ENCODE measurements around the gene TAF11L14. TPM values are rescaled to one million over a fixed set of nuclear protein-coding genes. Genes with fewer than 3 reads are reported as not detected.
"Not testable (repeated sequence)": the region's sequence is repeated elsewhere in the genome, so short reads cannot be mapped to it uniquely, and the experiment has no call there.

TAF11L14 gene
- total and polyA plus RNA-seq, 4 donors = not detected

DNA sequence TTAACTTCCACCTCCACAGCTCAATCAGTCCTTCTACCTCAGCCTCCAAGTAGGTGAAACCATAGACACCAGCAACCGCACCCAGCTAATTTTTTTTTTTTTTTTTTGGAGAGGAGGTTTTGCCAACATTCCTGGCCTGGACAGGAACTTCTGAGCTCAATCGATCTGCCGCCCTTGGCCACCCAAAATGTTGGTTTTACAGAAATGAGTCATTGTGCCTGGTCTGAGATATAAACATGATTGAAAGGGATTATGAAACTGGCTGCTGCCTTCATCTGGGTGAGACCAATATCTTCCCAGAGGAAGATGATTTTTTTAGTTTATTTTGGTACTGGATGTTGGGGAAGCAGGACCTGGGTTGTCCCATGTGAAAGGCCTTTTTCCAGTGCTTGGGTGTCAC lies 14.9 kb upstream of the TAF11L14 start:
- DNase-seq (ENCODE audit: low read depth in 4 of 6, low spot score in 6 of 6) = no peak
- 94% methylated on average over 2 of the region's 3 CpGs for WGBS (ENCODE audit: insufficient coverage)

DNA sequence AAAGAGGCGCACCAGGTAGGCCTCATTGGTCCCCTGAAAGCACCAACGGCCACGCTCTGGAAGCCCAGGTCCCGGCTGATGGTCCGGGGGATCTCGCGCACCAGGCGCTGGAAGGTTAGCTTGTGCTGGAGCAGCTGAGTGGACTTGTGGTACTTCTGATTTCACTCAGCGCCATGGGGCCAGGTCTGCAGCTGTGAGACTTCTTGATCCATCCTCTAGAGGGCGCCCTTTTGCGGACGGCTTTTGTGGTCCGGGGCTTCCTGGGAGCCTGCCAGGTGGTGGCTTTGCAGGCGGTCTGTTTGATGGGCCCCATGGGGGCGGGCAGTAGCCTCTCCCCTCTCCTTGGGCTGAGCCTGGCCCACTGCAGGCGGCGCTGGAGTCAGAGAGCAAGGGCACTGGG lies 13.6 kb upstream of the TAF11L14 start:
- no peaks in the 10 kb centered on the region for H3K4me1 ChIP-seq (ENCODE audit: control insufficient read depth, insufficient read depth, low read length)
- no peak overlapping the region for H3K27ac ChIP-seq (ENCODE audit: low read depth, low read length)
- H3K36me3 ChIP-seq (ENCODE audit: control insufficient read depth, insufficient read depth, low read length) = no peaks in the 10 kb centered on the region
- DNase-seq (ENCODE audit: low read depth in 4 of 6, low spot score in 6 of 6) = no peak
- H3K27me3 ChIP-seq (ENCODE audit: control insufficient read depth, insufficient read depth, low read length) = no peaks in the 10 kb centered on the region
- H3K9me3 ChIP-seq (ENCODE audit: control insufficient read depth, insufficient read depth, low read length) = no peaks in the 10 kb centered on the region
- no peak overlapping the region for H3K4me3 ChIP-seq (ENCODE audit: low read depth, low read length)
- 86% methylated on average over 14 of the region's 17 CpGs for WGBS (ENCODE audit: insufficient coverage)

More for the DNA sequence above, 14.9 kb upstream of the TAF11L14 start:
- Histone ChIP-seq H3K9me3 (ENCODE audit: control insufficient read depth, insufficient read depth, low read length) (no peaks in the 10 kb centered on the region), H3K4me3 (ENCODE audit: low read depth, low read length) (no peak overlapping the region), H3K27me3 (ENCODE audit: control insufficient read depth, insufficient read depth, low read length) (no peaks in the 10 kb centered on the region), H3K4me1 (ENCODE audit: control insufficient read depth, insufficient read depth, low read length) (no peaks in the 10 kb centered on the region), H3K27ac (ENCODE audit: low read depth, low read length) (no peak overlapping the region), H3K36me3 (ENCODE audit: control insufficient read depth, insufficient read depth, low read length) (no peaks in the 10 kb centered on the region)

DNA sequence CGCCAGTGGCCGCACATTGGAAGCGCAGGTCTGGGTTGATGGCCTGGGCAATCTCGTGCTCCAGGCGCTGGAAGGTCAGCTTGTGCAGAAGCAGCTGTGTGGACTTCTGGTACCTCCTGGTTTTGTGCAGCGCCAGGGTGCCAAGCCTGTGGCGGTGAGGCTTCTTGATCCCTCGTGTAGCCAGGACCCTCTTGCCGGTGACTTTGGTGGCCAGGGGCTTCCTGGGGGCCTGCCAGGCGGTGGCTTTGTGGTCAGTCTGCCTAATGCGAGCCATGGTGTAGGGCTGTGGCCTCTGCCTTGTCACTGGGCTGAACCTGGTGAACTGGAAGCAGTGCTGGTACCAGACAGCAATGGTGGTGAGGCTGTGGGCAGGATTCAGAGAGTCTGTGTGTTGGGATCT lies 8.6 kb upstream of the TAF11L14 start:
- H3K4me3 ChIP-seq (ENCODE audit: low read depth, low read length) = no peak overlapping the region
- no peak for DNase-seq (ENCODE audit: low read depth in 4 of 6, low spot score in 6 of 6)
- 97% methylated on average over 10 of the region's 11 CpGs for whole genome bisulfite sequencing (ENCODE audit: insufficient coverage)
- H3K9me3 ChIP-seq (ENCODE audit: control insufficient read depth, insufficient read depth, low read length) = no peaks in the 10 kb centered on the region
- no peak overlapping the region for H3K27ac ChIP-seq (ENCODE audit: low read depth, low read length)
- H3K27me3 ChIP-seq (ENCODE audit: control insufficient read depth, insufficient read depth, low read length) = no peaks in the 10 kb centered on the region
- H3K4me1 ChIP-seq (ENCODE audit: control insufficient read depth, insufficient read depth, low read length) = no peaks in the 10 kb centered on the region
- H3K36me3 ChIP-seq (ENCODE audit: control insufficient read depth, insufficient read depth, low read length) = no peaks in the 10 kb centered on the region

DNA sequence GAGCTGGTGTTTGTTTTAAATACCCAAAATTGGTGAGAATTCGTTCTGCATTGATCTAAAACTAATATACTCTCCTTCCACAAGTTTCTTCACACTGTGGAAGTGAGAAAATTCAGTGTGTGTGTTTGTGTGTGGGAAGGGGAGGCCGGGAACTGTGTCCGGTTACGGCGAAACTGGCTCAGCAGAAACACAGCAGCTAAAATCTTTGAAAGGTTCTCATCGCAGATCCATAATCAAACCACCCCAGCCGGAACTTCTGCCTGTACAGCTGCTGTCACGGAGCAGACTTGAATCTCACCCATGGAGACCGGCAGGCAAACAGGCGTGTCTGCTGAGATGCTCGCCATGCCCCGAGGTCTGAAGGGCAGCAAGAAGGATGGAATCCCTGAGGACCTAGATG lies 2.5 kb upstream of the TAF11L14 start, which contains the start of gene TAF11L13:
Gene TAF11L13 (plus strand): TSS at position 301 of the 400 bp plus-strand sequence.
- H3K9me3 ChIP-seq (ENCODE audit: control insufficient read depth, insufficient read depth, low read length); H3K27ac ChIP-seq (ENCODE audit: low read depth, low read length); H3K4me3 ChIP-seq (ENCODE audit: low read depth, low read length); H3K36me3 ChIP-seq (ENCODE audit: control insufficient read depth, insufficient read depth, low read length); H3K27me3 ChIP-seq (ENCODE audit: control insufficient read depth, insufficient read depth, low read length); DNase-seq (ENCODE audit: low read depth in 4 of 6, low spot score in 6 of 6); H3K4me1 ChIP-seq (ENCODE audit: control insufficient read depth, insufficient read depth, low read length): not testable (repeated sequence)
- WGBS (ENCODE audit: insufficient coverage) = no CpG with 5 or more reads among the region's 12 CpGs

DNA sequence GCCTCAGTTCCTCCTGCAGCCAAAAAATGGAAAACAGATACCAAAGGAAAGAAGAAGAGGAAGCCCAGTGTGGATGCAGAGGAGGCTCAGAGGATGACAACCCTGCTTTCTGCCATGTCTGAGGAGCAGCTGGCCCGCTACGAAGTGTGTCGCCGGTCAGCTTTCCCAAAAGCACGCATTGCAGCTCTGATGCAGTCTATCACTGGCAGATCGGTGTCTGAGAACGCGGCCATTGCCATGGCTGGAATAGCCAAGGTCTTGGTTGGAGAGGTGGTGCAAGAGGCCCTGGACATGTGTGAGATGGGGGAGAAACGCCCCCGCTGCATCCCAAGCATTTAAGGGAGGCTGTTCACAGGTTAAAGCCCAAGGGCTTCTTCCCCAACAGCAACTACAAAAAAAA lies 15.0 kb downstream of the TAF11L14 start:
- not testable (repeated sequence) for H3K27me3 ChIP-seq (ENCODE audit: control insufficient read depth, insufficient read depth, low read length); H3K27ac ChIP-seq (ENCODE audit: low read depth, low read length); H3K4me3 ChIP-seq (ENCODE audit: low read depth, low read length); H3K36me3 ChIP-seq (ENCODE audit: control insufficient read depth, insufficient read depth, low read length); H3K4me1 ChIP-seq (ENCODE audit: control insufficient read depth, insufficient read depth, low read length); H3K9me3 ChIP-seq (ENCODE audit: control insufficient read depth, insufficient read depth, low read length); DNase-seq (ENCODE audit: low read depth in 4 of 6, low spot score in 6 of 6)
- WGBS (ENCODE audit: insufficient coverage) = 93% methylated on average over 8 of the region's 10 CpGs

DNA sequence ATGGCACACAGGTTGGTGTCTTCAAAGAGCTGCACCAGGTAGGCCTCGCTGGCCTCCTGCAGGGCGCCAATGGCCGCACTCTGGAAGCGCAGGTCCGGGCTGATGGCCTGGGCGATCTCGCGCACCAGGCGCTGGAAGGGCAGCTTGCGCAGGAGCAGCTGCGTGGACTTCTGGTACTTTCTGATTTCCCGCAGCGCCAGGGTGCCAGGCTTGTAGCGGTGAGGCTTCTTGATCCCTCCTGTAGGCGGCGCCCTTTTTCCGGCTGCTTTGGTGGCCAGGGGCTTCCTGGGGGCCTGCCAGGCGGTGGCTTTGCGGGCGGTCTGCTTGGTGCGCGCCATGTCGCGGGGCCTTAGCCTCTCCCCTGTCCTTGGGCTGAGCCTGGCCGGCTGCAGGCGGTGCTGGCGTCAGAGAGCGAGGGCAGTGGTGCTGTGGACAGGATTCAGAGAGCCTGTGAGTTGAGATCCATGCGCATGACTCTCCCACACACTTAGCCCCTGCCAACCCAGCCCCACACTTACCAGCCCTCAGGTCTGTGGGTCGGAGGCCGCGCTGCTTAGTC lies 21.0 kb downstream of the TAF11L14 start:
- not testable (repeated sequence) for H3K9me3 ChIP-seq (ENCODE audit: control insufficient read depth, insufficient read depth, low read length); H3K36me3 ChIP-seq (ENCODE audit: control insufficient read depth, insufficient read depth, low read length); H3K27me3 ChIP-seq (ENCODE audit: control insufficient read depth, insufficient read depth, low read length); H3K4me3 ChIP-seq (ENCODE audit: low read depth, low read length); H3K4me1 ChIP-seq (ENCODE audit: control insufficient read depth, insufficient read depth, low read length); H3K27ac ChIP-seq (ENCODE audit: low read depth, low read length); DNase-seq (ENCODE audit: low read depth in 4 of 6, low spot score in 6 of 6)
- WGBS (ENCODE audit: insufficient coverage) = 96% methylated on average over 30 of the region's 32 CpGs

DNA sequence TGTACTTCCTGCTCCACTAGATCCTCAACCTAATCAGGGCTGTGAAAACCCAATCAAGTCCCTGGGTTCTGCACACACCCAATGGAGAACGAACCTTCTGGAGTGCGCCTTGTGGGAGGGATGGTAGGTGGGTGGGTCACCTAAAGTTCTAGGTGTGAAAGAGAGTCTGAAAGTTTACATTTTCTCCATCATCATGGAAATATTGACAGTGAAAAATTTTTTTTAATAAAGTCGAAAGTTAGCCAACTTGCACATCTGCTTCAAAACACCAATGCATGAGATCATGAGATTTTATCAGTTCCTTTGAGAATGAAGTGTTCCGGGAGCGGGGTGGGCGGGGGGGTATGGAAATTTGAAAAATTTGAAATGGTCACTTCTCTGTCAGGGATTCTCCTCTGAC lies 21.7 kb downstream of the TAF11L14 start:
- H3K27ac ChIP-seq (ENCODE audit: low read depth, low read length) = no peak overlapping the region
- DNase-seq (ENCODE audit: low read depth in 4 of 6, low spot score in 6 of 6) = no peak
- H3K4me1 ChIP-seq (ENCODE audit: control insufficient read depth, insufficient read depth, low read length) = no peaks in the 10 kb centered on the region
- H3K27me3 ChIP-seq (ENCODE audit: control insufficient read depth, insufficient read depth, low read length) = no peaks in the 10 kb centered on the region
- no peak overlapping the region for H3K4me3 ChIP-seq (ENCODE audit: low read depth, low read length)
- no CpG with 5 or more reads among the region's 6 CpGs for WGBS (ENCODE audit: insufficient coverage)
- H3K36me3 ChIP-seq (ENCODE audit: control insufficient read depth, insufficient read depth, low read length) = no peaks in the 10 kb centered on the region
- no peaks in the 10 kb centered on the region for H3K9me3 ChIP-seq (ENCODE audit: control insufficient read depth, insufficient read depth, low read length)

DNA sequence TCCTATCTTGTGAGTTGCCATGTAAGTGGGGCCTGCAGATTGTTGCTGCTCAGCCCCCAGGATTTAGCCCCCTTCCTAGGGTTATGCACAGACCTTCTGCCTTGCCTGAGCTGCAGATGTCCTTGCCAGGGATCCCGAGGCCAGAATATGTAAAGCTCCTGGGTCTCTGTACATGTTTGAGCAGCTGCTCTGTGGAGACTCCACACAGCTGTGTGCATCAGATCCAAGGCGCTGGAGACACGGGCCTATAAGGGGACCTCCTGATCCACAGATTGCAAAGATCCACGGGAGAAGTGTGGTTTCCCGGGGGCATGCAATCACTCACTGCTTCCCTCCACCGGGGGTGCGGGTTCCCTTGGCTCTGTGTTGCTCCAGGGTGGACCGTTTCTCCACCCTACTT lies 28.9 kb downstream of the TAF11L14 start:
- H3K4me1 ChIP-seq (ENCODE audit: control insufficient read depth, insufficient read depth, low read length) = no peaks in the 10 kb centered on the region
- H3K36me3 ChIP-seq (ENCODE audit: control insufficient read depth, insufficient read depth, low read length) = no peaks in the 10 kb centered on the region
- no peak for DNase-seq (ENCODE audit: low read depth in 4 of 6, low spot score in 6 of 6)
- no peak overlapping the region for H3K4me3 ChIP-seq (ENCODE audit: low read depth, low read length)
- H3K27ac ChIP-seq (ENCODE audit: low read depth, low read length) = no peak overlapping the region
- H3K27me3 ChIP-seq (ENCODE audit: control insufficient read depth, insufficient read depth, low read length) = no peaks in the 10 kb centered on the region
- H3K9me3 ChIP-seq (ENCODE audit: control insufficient read depth, insufficient read depth, low read length) = no peaks in the 10 kb centered on the region
- WGBS (ENCODE audit: insufficient coverage) = 75% methylated on average over 5 of the region's 8 CpGs

DNA sequence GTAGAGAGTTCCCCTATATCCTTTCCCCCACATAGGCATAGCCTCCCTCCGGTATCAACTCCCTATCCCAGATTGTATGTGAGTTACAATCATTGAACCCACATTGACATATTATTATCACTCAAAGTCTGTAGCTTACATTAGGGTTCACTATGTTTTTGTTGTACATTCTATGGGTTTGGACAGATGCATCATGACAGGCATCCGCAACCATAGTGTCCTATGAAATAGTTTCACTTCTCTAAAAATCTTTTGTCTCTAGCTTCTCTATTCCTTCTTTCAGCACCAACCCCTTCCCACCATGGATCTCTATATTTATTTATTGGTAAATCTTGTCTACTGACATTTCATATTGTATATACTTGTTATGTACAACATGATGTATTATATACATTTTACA lies 31.6 kb downstream of the TAF11L14 start:
- no peaks in the 10 kb centered on the region for H3K27me3 ChIP-seq (ENCODE audit: control insufficient read depth, insufficient read depth, low read length)
- H3K4me3 ChIP-seq (ENCODE audit: low read depth, low read length) = no peak overlapping the region
- no peak for DNase-seq (ENCODE audit: low read depth in 4 of 6, low spot score in 6 of 6)
- no peaks in the 10 kb centered on the region for H3K36me3 ChIP-seq (ENCODE audit: control insufficient read depth, insufficient read depth, low read length)
- H3K27ac ChIP-seq (ENCODE audit: low read depth, low read length) = no peak overlapping the region
- no peaks in the 10 kb centered on the region for H3K9me3 ChIP-seq (ENCODE audit: control insufficient read depth, insufficient read depth, low read length)
- H3K4me1 ChIP-seq (ENCODE audit: control insufficient read depth, insufficient read depth, low read length) = no peaks in the 10 kb centered on the region
- no CpG with 5 or more reads among the region's 2 CpGs for WGBS (ENCODE audit: insufficient coverage)

DNA sequence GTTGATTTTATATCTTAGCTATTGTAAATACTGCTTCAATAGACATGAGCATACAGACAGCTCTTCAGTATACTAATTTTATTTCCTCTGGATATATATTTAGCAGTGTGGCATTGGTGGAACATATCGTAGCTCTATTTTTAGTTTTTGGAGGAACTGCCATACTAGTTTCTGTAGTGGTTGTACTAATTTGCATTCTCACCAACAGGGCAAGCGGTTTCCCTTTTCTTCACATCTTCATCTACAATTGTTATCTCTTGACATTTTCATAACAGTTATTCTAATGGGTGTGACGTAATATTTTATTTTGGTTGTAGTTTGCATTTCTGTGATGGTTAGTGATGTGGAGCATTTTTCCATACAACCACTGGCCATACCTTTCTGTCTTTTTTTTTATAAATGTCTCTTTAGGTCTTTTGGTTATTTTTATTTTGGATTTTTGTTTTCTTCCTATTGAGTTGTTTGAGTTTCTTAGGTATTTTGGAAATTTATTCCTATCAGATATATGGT lies 32.5 kb downstream of the TAF11L14 start:
- Histone ChIP-seq H3K27me3 (ENCODE audit: control insufficient read depth, insufficient read depth, low read length) (no peaks in the 10 kb centered on the region), H3K9me3 (ENCODE audit: control insufficient read depth, insufficient read depth, low read length) (no peaks in the 10 kb centered on the region), H3K4me1 (ENCODE audit: control insufficient read depth, insufficient read depth, low read length) (no peaks in the 10 kb centered on the region), H3K27ac (ENCODE audit: low read depth, low read length) (no peak overlapping the region), H3K4me3 (ENCODE audit: low read depth, low read length) (no peak overlapping the region), H3K36me3 (ENCODE audit: control insufficient read depth, insufficient read depth, low read length) (no peaks in the 10 kb centered on the region)
- WGBS (ENCODE audit: insufficient coverage) = no CpG with 5 or more reads among the region's 3 CpGs
- DNase-seq (ENCODE audit: low read depth in 4 of 6, low spot score in 6 of 6) = no peak
